ENCODE results near the gene NANOS3. TPM values are rescaled to one million over a fixed set of nuclear protein-coding genes. Genes with fewer than 3 reads are reported as not detected.
A peak's percentile ranks its signal among the peaks of the same experiment; 100 is the strongest.

The NANOS3 gene
- total and polyA plus RNA-seq, 9 of the 15 experiments (the other 6 are each of a cell fraction or from before 2014, with no cell fraction given) = not detected

DNA sequence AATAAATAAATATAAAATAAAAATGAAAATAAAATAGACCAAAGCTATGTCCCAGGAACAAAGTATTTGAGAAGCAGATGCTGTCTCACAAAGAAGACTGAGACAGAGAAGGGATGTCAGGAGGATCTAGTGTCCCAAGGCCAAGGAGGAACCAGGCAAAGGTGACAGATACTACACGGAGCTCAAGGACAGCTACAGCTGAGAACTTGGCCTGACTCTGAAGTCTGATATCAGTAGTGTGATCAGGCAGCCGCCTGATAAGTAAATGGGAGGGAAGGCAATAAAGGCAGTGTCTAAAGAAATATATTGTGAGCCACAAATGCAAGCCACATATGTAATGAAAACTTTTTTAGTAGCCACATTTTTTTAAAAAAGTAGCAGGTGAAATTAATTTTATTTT is 20.4 kb upstream of the NANOS3 start (continued):
- TF ChIP-seq, protein P1, sequence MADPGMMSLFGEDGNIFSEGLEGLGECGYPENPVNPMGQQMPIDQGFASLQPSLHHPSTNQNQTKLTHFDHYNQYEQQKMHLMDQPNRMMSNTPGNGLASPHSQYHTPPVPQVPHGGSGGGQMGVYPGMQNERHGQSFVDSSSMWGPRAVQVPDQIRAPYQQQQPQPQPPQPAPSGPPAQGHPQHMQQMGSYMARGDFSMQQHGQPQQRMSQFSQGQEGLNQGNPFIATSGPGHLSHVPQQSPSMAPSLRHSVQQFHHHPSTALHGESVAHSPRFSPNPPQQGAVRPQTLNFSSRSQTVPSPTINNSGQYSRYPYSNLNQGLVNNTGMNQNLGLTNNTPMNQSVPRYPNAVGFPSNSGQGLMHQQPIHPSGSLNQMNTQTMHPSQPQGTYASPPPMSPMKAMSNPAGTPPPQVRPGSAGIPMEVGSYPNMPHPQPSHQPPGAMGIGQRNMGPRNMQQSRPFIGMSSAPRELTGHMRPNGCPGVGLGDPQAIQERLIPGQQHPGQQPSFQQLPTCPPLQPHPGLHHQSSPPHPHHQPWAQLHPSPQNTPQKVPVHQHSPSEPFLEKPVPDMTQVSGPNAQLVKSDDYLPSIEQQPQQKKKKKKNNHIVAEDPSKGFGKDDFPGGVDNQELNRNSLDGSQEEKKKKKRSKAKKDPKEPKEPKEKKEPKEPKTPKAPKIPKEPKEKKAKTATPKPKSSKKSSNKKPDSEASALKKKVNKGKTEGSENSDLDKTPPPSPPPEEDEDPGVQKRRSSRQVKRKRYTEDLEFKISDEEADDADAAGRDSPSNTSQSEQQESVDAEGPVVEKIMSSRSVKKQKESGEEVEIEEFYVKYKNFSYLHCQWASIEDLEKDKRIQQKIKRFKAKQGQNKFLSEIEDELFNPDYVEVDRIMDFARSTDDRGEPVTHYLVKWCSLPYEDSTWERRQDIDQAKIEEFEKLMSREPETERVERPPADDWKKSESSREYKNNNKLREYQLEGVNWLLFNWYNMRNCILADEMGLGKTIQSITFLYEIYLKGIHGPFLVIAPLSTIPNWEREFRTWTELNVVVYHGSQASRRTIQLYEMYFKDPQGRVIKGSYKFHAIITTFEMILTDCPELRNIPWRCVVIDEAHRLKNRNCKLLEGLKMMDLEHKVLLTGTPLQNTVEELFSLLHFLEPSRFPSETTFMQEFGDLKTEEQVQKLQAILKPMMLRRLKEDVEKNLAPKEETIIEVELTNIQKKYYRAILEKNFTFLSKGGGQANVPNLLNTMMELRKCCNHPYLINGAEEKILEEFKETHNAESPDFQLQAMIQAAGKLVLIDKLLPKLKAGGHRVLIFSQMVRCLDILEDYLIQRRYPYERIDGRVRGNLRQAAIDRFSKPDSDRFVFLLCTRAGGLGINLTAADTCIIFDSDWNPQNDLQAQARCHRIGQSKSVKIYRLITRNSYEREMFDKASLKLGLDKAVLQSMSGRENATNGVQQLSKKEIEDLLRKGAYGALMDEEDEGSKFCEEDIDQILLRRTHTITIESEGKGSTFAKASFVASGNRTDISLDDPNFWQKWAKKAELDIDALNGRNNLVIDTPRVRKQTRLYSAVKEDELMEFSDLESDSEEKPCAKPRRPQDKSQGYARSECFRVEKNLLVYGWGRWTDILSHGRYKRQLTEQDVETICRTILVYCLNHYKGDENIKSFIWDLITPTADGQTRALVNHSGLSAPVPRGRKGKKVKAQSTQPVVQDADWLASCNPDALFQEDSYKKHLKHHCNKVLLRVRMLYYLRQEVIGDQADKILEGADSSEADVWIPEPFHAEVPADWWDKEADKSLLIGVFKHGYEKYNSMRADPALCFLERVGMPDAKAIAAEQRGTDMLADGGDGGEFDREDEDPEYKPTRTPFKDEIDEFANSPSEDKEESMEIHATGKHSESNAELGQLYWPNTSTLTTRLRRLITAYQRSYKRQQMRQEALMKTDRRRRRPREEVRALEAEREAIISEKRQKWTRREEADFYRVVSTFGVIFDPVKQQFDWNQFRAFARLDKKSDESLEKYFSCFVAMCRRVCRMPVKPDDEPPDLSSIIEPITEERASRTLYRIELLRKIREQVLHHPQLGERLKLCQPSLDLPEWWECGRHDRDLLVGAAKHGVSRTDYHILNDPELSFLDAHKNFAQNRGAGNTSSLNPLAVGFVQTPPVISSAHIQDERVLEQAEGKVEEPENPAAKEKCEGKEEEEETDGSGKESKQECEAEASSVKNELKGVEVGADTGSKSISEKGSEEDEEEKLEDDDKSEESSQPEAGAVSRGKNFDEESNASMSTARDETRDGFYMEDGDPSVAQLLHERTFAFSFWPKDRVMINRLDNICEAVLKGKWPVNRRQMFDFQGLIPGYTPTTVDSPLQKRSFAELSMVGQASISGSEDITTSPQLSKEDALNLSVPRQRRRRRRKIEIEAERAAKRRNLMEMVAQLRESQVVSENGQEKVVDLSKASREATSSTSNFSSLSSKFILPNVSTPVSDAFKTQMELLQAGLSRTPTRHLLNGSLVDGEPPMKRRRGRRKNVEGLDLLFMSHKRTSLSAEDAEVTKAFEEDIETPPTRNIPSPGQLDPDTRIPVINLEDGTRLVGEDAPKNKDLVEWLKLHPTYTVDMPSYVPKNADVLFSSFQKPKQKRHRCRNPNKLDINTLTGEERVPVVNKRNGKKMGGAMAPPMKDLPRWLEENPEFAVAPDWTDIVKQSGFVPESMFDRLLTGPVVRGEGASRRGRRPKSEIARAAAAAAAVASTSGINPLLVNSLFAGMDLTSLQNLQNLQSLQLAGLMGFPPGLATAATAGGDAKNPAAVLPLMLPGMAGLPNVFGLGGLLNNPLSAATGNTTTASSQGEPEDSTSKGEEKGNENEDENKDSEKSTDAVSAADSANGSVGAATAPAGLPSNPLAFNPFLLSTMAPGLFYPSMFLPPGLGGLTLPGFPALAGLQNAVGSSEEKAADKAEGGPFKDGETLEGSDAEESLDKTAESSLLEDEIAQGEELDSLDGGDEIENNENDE (IDR thresholded peaks at IDR 0.05; ENCODE audit: low read depth, low read length) = no peak
- TF ChIP-seq ARHGAP35 (IDR thresholded peaks at IDR 0.05; ENCODE audit: partially characterized antibody) (no peak), DPF2 (IDR thresholded peaks at IDR 0.05) (peak; percentile 59), HCFC1 (IDR thresholded peaks at IDR 0.05; ENCODE audit: low read depth, low read length) (no peak), ZNF282 (CRISPR knock-in tag; IDR thresholded peaks at IDR 0.05) (no peak), PHTF2 (CRISPR knock-in tag; IDR thresholded peaks at IDR 0.05) (no peak), ZNF668 (CRISPR knock-in tag; IDR thresholded peaks at IDR 0.05) (no peak), SMARCE1 (IDR thresholded peaks at IDR 0.05) (peak; percentile 30; the same call in 1 of the 2 replicates), ARID2 (IDR thresholded peaks at IDR 0.05) (no peak), JUND (IDR thresholded peaks at IDR 0.05; ENCODE audit: borderline replicate concordance, low read depth, low read length) (no peak), JUND (tag; IDR thresholded peaks at IDR 0.05; ENCODE audit: borderline replicate concordance, low read depth, low read length) (peak; percentile 12; the same call in 1 of the 3 replicates), KAT8 (IDR thresholded peaks at IDR 0.05; ENCODE audit: low read depth) (no peak), ZNF785 (CRISPR knock-in tag; IDR thresholded peaks at IDR 0.05) (no peak), DDX20 (tag; IDR thresholded peaks at IDR 0.05; ENCODE audit: low read depth) (no peak), HLTF (IDR thresholded peaks at IDR 0.05) (no peak), RBM39 (optimal IDR thresholded peaks at IDR 0.05; ENCODE audit: low read depth, low read length) (no peak), ZBTB17 (CRISPR knock-in tag; IDR thresholded peaks at IDR 0.05) (no peak), PURB (CRISPR knock-in tag; IDR thresholded peaks at IDR 0.05; ENCODE audit: low read depth) (no peak), RBM34 (IDR thresholded peaks at IDR 0.05; ENCODE audit: borderline replicate concordance, insufficient read depth, low read length) (no peak)
- TF ChIP-seq, protein P2, sequence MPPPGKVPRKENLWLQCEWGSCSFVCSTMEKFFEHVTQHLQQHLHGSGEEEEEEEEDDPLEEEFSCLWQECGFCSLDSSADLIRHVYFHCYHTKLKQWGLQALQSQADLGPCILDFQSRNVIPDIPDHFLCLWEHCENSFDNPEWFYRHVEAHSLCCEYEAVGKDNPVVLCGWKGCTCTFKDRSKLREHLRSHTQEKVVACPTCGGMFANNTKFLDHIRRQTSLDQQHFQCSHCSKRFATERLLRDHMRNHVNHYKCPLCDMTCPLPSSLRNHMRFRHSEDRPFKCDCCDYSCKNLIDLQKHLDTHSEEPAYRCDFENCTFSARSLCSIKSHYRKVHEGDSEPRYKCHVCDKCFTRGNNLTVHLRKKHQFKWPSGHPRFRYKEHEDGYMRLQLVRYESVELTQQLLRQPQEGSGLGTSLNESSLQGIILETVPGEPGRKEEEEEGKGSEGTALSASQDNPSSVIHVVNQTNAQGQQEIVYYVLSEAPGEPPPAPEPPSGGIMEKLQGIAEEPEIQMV (tag; conservative IDR thresholded peaks at IDR 0.05; ENCODE audit: low read depth) = no peak
